ENCODE measurements around the gene TBX5.

Gene TBX5

DNA sequence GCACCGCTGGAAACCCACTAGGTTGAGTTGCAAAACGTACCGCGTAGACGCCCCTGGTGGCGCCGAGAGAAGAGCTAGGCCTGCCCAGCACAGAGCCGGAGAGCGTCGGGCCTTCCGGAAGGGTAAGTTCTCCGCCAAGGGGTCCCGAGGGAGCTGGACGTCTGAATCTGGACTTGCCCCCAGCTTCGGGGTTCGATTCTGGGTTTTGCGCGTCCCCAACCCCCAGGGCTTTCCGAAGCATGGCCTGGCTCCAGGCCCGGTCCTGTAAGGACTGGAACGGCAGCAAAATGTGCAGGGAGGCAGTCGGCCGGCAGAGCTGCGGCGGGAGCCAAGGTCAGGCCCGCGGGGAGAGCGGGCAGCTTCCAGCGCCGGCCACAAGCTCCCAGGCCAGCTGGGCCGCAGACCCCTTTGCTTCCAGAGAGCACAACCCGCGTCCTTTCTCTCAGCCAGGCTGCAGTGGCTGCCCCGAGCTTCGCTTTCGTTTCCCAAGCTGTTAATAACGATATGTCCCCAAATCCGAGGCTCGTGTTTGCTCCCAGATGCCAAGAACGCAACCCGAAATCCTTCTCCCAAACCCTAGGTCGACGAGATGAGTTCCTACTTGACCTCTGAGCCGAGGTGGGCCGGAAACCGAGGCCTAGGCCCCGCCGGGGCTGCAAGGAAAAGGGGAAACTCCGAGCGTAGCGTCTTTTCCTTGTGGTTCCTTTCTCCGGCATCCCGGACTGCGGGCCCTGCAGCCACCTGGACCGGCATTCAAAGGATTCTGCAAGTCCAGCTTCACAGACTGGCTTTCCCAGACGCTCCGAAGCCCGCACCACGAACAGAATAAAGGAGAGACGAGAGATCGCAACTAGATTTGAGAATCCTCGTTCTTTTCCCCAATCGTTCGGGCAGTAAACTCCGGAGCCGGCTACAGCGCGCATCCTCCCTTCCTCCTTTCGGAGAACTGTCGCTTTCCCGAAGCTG, 3.2 kb upstream of the TBX5 start:
- no peak for TF ChIP-seq FOXP2 (optimal IDR thresholded peaks at IDR 0.05; ENCODE audit: borderline replicate concordance, extremely low read depth, extremely low read length, insufficient read depth)
- no peak for TF ChIP-seq POLR2AphosphoS5 (IDR thresholded peaks at IDR 0.05; ENCODE audit: low read depth, low read length)
- TF ChIP-seq, protein P1, sequence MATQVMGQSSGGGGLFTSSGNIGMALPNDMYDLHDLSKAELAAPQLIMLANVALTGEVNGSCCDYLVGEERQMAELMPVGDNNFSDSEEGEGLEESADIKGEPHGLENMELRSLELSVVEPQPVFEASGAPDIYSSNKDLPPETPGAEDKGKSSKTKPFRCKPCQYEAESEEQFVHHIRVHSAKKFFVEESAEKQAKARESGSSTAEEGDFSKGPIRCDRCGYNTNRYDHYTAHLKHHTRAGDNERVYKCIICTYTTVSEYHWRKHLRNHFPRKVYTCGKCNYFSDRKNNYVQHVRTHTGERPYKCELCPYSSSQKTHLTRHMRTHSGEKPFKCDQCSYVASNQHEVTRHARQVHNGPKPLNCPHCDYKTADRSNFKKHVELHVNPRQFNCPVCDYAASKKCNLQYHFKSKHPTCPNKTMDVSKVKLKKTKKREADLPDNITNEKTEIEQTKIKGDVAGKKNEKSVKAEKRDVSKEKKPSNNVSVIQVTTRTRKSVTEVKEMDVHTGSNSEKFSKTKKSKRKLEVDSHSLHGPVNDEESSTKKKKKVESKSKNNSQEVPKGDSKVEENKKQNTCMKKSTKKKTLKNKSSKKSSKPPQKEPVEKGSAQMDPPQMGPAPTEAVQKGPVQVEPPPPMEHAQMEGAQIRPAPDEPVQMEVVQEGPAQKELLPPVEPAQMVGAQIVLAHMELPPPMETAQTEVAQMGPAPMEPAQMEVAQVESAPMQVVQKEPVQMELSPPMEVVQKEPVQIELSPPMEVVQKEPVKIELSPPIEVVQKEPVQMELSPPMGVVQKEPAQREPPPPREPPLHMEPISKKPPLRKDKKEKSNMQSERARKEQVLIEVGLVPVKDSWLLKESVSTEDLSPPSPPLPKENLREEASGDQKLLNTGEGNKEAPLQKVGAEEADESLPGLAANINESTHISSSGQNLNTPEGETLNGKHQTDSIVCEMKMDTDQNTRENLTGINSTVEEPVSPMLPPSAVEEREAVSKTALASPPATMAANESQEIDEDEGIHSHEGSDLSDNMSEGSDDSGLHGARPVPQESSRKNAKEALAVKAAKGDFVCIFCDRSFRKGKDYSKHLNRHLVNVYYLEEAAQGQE (IDR thresholded peaks at IDR 0.05; ENCODE audit: insufficient read depth in 1 of 2, low read depth in 2 of 2, low read length in 2 of 2): no peak
- no peak for TF ChIP-seq TAF1 (IDR thresholded peaks at IDR 0.05; ENCODE audit: borderline replicate concordance, insufficient read depth, low read length)
- TF ChIP-seq SIN3A (IDR thresholded peaks at IDR 0.05; ENCODE audit: borderline replicate concordance, insufficient read depth, low read length): no peak

DNA sequence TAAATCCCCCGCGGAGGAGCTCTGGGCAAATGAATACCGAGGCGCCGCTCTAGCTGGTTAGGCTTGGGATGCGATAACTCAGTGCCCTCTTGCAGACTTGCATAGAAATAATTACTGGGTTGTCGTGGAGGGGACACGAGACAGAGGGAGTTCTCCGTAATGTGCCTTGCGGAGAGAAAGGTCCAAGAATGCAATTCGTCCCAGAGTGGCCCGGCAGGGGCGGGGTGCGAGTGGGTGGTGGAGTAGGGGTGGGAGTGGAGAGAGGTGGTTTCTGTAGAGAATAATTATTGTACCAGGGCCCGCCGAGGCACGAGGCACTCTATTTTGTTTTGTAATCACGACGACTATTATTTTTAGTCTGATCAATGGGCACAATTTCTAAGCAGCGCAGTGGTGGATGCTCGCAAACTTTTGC, 2.5 kb upstream of the TBX5 start:
- TF ChIP-seq FOXP2 (optimal IDR thresholded peaks at IDR 0.05; ENCODE audit: borderline replicate concordance, extremely low read depth, extremely low read length, insufficient read depth): no peak
- TF ChIP-seq SIN3A (IDR thresholded peaks at IDR 0.05; ENCODE audit: borderline replicate concordance, insufficient read depth, low read length): no peak
- TF ChIP-seq POLR2AphosphoS5 (IDR thresholded peaks at IDR 0.05; ENCODE audit: low read depth, low read length): no peak

DNA sequence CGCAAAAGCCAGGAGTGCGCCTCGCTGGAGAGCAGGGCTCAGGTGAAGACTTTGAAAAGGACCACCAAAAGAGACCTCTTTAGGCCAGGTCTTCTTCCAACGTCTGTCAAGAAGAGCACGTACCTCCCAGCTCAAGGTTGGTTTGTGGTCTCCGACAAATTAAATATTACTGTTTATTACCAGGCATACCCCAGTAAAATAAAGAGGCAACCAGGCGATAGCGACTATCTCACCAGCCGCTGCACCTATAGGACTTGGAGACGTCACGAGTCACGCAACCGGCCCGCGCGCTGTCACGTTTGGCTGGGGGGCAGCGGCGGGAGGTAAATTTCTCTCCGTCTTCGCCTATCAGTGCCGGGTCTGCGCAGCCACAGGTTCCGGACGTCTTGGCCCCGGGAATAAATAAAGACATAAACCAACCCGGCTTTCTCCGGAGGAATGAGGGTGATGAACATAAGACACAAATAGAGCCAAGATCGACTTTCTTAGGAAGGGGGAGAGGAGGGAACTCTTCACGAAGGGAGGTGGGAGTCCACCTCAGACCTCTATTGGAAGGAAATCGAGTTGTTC, 2.0 kb upstream of the TBX5 start:
- TF ChIP-seq SIN3A (IDR thresholded peaks at IDR 0.05; ENCODE audit: borderline replicate concordance, insufficient read depth, low read length): no peak
- no peak for TF ChIP-seq FOXP2 (optimal IDR thresholded peaks at IDR 0.05; ENCODE audit: borderline replicate concordance, extremely low read depth, extremely low read length, insufficient read depth)
- no peak for TF ChIP-seq POLR2AphosphoS5 (IDR thresholded peaks at IDR 0.05; ENCODE audit: low read depth, low read length)
- TF ChIP-seq, protein P1 (IDR thresholded peaks at IDR 0.05; ENCODE audit: insufficient read depth in 1 of 2, low read depth in 2 of 2, low read length in 2 of 2): no peak
- TF ChIP-seq TAF1 (IDR thresholded peaks at IDR 0.05; ENCODE audit: borderline replicate concordance, insufficient read depth, low read length): no peak

DNA sequence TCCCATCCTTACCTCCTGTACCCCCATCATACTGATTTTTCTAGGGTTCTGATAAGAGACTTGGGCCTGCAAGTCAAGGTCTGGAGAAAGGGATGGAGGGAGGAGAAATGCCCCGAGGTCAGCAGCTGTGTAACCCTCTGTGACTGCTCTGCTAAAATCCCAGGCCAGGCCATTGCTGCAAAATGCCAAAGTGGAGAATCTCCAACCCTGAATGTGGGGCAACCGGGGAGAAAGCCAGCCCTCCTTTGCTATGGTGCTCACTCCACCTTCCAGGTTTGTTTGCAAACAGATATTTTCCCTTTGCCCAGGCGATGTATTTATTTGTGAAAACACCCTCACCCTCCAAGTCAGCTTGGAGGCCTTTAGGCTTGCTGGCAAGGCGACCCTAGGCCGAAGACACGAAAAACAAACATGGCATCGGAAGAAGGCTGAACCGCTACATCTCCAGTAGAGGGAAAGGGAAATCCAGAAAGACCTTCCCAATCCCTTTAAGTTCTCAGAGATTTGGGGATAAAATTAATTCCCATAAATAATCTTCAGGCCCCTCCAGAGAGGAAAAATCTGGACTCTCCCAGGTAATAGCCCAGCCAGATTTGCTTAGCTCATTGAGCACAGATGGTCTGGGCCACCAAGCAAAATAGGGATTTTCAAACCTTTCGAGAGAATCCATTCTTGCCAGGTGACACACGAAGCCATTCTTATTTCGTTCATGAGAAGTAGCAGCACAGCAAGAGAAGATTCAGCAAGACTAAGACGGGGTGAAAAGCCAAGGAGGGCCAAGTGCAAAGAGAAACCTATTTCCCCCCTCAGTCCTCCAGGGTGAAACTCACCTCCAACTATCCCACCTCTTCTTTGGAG, 1.3 kb upstream of the TBX5 start:
- TF ChIP-seq FOXP2 (optimal IDR thresholded peaks at IDR 0.05; ENCODE audit: borderline replicate concordance, extremely low read depth, extremely low read length, insufficient read depth) (no peak), POLR2AphosphoS5 (IDR thresholded peaks at IDR 0.05; ENCODE audit: low read depth, low read length) (no peak), TAF1 (IDR thresholded peaks at IDR 0.05; ENCODE audit: borderline replicate concordance, insufficient read depth, low read length) (no peak), SIN3A (IDR thresholded peaks at IDR 0.05; ENCODE audit: borderline replicate concordance, insufficient read depth, low read length) (no peak)
- TF ChIP-seq, protein P1 (IDR thresholded peaks at IDR 0.05; ENCODE audit: insufficient read depth in 1 of 2, low read depth in 2 of 2, low read length in 2 of 2): no peak

Measured in PFSK-1 (cell line).